GM23338 (cell line): ENCODE data around the gene GNG12. TPM values are rescaled to one million over a fixed set of nuclear protein-coding genes. Genes with fewer than 3 reads are reported as not detected.

Experiments used
- ATAC-seq: fragments of 200-7000 bp; cut with Tn5 transposase; 3 replicates; pipeline ENCODE4 v1.9.1; 2020
- DNase-seq: peaks from one replicate; pipeline ENCODE4 v3.0.0-alpha.2; 2015; ENCODE audit warnings: low spot score
- H2AFZ ChIP-seq: fragments of 200-600 bp; sonication (generic); 2 replicates; pipeline ENCODE4 v1.8.0; 2016; ENCODE audit warnings: antibody characterized with exemption, mild to moderate bottlenecking, moderate library complexity
- H3F3A ChIP-seq: fragments of 200-600 bp; sonication (generic); replicated peaks from 2 replicates; pipeline ENCODE4 v1.8.0; 2017; ENCODE audit warnings: antibody characterized with exemption, mixed run types, low read depth
- H3K27ac ChIP-seq: fragments of 200-600 bp; sonication (generic); 2 replicates; pipeline ENCODE4 v1.6.1; 2016; ENCODE audit warnings: low read depth
- H3K27me3 ChIP-seq: fragments of 200-600 bp; sonication (generic); 2 replicates; pipeline ENCODE4 v1.8.0; 2016; ENCODE audit warnings: mild to moderate bottlenecking, mixed run types, moderate library complexity; ENCODE audit not compliant: insufficient read depth
- H3K36me3 ChIP-seq: fragments of 200-600 bp; sonication (generic); 2 replicates; pipeline ENCODE4 v1.8.0; 2016; ENCODE audit warnings: mild to moderate bottlenecking; ENCODE audit not compliant: insufficient read depth
- H3K4me1 ChIP-seq: fragments of 200-600 bp; sonication (generic); 2 replicates; pipeline ENCODE4 v1.8.0; 2016; ENCODE audit warnings: mild to moderate bottlenecking, moderate library complexity; ENCODE audit not compliant: insufficient read depth
- H3K4me2 ChIP-seq: fragments of 200-600 bp; sonication (generic); 2 replicates; pipeline ENCODE4 v1.7.1; 2017; ENCODE audit warnings: mixed run types
- H3K4me3 ChIP-seq: fragments of 200-600 bp; sonication (generic); 2 replicates; pipeline ENCODE4 v1.6.1; 2016; ENCODE audit warnings: mixed run types
- H3K79me2 ChIP-seq: fragments of 200-600 bp; sonication (generic); replicated peaks from 2 replicates; pipeline ENCODE4 v1.8.0; 2017; ENCODE audit warnings: mild to moderate bottlenecking; ENCODE audit not compliant: insufficient read depth
- H3K9me2 ChIP-seq: fragments of 200-600 bp; sonication (generic); 2 replicates; pipeline ENCODE4 v1.8.0; 2017; ENCODE audit not compliant: insufficient read depth
- H4K20me1 ChIP-seq: fragments of 200-600 bp; sonication (generic); replicated peaks from 2 replicates; pipeline ENCODE4 v1.8.0; 2017; ENCODE audit warnings: mild to moderate bottlenecking; ENCODE audit not compliant: insufficient read depth
- H3K27ac Mint-ChIP-seq: 2 replicates; pipeline ENCODE4 v1.8.0; 2020; ENCODE audit warnings: inconsistent platforms, mild to moderate bottlenecking, moderate library complexity, mixed read lengths
- H3K27me3 Mint-ChIP-seq: 3 replicates; pipeline ENCODE4 v1.8.0; 2022; ENCODE audit warnings: low read depth, mild to moderate bottlenecking, moderate library complexity, mixed read lengths, inconsistent platforms; ENCODE audit not compliant: insufficient read depth, poor library complexity
- H3K36me3 Mint-ChIP-seq: 3 replicates; pipeline ENCODE4 v1.8.0; 2021; ENCODE audit warnings: low read depth, mild to moderate bottlenecking, inconsistent platforms, moderate library complexity, mixed read lengths
- H3K4me1 Mint-ChIP-seq: 3 replicates; pipeline ENCODE4 v1.8.0; 2020; ENCODE audit warnings: mild to moderate bottlenecking, inconsistent platforms, mixed read lengths
- H3K4me3 Mint-ChIP-seq: 3 replicates; pipeline ENCODE4 v1.8.0; 2021; ENCODE audit warnings: moderate library complexity, mild to moderate bottlenecking, inconsistent platforms, mixed read lengths
- H3K9me3 Mint-ChIP-seq: 3 replicates; pipeline ENCODE4 v1.8.0; 2020; ENCODE audit warnings: moderate library complexity, mild to moderate bottlenecking, inconsistent platforms, mixed read lengths
- CTCF ChIP-seq, 2 experiments: fragments of 200-600 bp in 1 of 2; sonication (generic) in 1 of 2; conservative IDR thresholded peaks; 2 replicates each; pipeline versions ENCODE4 v1.5.1 to v1.6.1; 2016 to 2017; ENCODE audit warnings: antibody characterized with exemption in 2 of 2, low read depth in 2 of 2, mild to moderate bottlenecking in 2 of 2, moderate library complexity in 1 of 2
- EZH2 ChIP-seq: fragments of 200-600 bp; sonication (generic); IDR thresholded peaks from one replicate; pipeline ENCODE4 v1.8.0; 2017; ENCODE audit warnings: antibody characterized with exemption, mild to moderate bottlenecking, low read depth; ENCODE audit not compliant: unreplicated experiment
- EZH2phosphoT487 ChIP-seq: fragments of 200-600 bp; sonication (generic); IDR thresholded peaks from one replicate; pipeline ENCODE4 v1.8.1; 2018; ENCODE audit warnings: antibody characterized with exemption; ENCODE audit not compliant: unreplicated experiment
- JUNB ChIP-seq: IDR thresholded peaks from one replicate; pipeline ENCODE4 v1.6.1; 2016; ENCODE audit warnings: antibody characterized with exemption; ENCODE audit not compliant: unreplicated experiment
- ZNF114 ChIP-seq: fragments of 250-450 bp; sonication (Bioruptor Pico); IDR thresholded peaks from 2 replicates; pipeline ENCODE4 v1.5.0; 2020; ENCODE audit warnings: mild to moderate bottlenecking, moderate library complexity
- ZNF462 ChIP-seq: fragments of 250-450 bp; sonication (Bioruptor Pico); IDR thresholded peaks from 2 replicates; pipeline ENCODE4 v1.5.0; 2020; ENCODE audit warnings: mild to moderate bottlenecking, moderate library complexity
- polyA plus RNA-seq: library from polyadenylated mRNA; unstranded; fragments of >200 nt; fragmentation: Nextera tagmentation; extraction: Ambion mirVana; gene quantifications from 2 replicates; pipeline ENCODE4 v1.2.1, GENCODE V29; 2016
- total RNA-seq: library from RNA; depleted of rRNA; stranded (reverse); fragments of >200 nt; shearing (Covaris generic); gene quantifications from 2 replicates; pipeline ENCODE4 v1.2.3, GENCODE V29; 2014

Gene GNG12
- total and polyA plus RNA-seq, 2 experiments from 2014 or later = 13.4 to 33.0 TPM

GRCh38 chr1:67880056-67880601 is 46.9 kb upstream of the GNG12 start (continued):
- no peak for TF ChIP-seq ZNF462 (CRISPR knock-in tag)

- no peak for DNase-seq
- H4K20me1 ChIP-seq = no peaks in the 10 kb centered on the region
- H3K27me3 ChIP-seq = no peaks in the 10 kb centered on the region
- H3K4me3 ChIP-seq = no peak overlapping the region
- H3K79me2 ChIP-seq = no peaks in the 10 kb centered on the region
- Mint-ChIP-seq H3K9me3 (no peaks in the 10 kb centered on the region), H3K27ac (no peak overlapping the region), H3K4me1 (no peaks in the 10 kb centered on the region), H3K4me3 (no peak overlapping the region), H3K36me3 (no peaks in the 10 kb centered on the region), H3K27me3 (no peaks in the 10 kb centered on the region)
- H3K4me1 ChIP-seq = no peaks in the 10 kb centered on the region
- H3K27ac ChIP-seq = no peak overlapping the region
- ATAC-seq = no peak
- H3K4me2 ChIP-seq = no peak overlapping the region
- H3F3A ChIP-seq = no peaks in the 10 kb centered on the region
- no peaks in the 10 kb centered on the region for H3K36me3 ChIP-seq
- no peak overlapping the region for H2AFZ ChIP-seq
- no peaks in the 10 kb centered on the region for H3K9me2 ChIP-seq
- TF ChIP-seq CTCF (conservative IDR thresholded peaks at IDR 0.05; ENCODE audit: low read depth in 2 of 2) (no peak), EZH2phosphoT487 (no peak), EZH2 (no peak), JUNB (no peak), ZNF462 (CRISPR knock-in tag) (no peak), ZNF114 (CRISPR knock-in tag) (no peak)
These were observed 46.2 kb upstream of the GNG12 start for GRCh38 chr1:67879485-67879884.
